ENCODE measurements around the gene HS3ST3B1.

HS3ST3B1 gene

GRCh38 chr17:14334276-14334840 lies 33.5 kb downstream of the HS3ST3B1 start:
- H3K4me3 ChIP-seq (replicated peaks; ENCODE audit: low read depth, low read length), result no peak overlapping the region
- DNase-seq (ENCODE audit: extremely low read depth, low read depth), result no peak
- TF ChIP-seq CTCF (IDR thresholded peaks at IDR 0.05; ENCODE audit: low read depth, low read length, missing control alignments), result no peak

GRCh38 chr17:14334919-14335318 lies 34.0 kb downstream of the HS3ST3B1 start:
- H3K4me3 ChIP-seq (replicated peaks; ENCODE audit: low read depth, low read length), result no peak overlapping the region
- TF ChIP-seq CTCF (IDR thresholded peaks at IDR 0.05; ENCODE audit: low read depth, low read length, missing control alignments), result no peak
- DNase-seq (ENCODE audit: extremely low read depth, low read depth), result no peak

GRCh38 chr17:14336418-14336817 lies 35.5 kb downstream of the HS3ST3B1 start:
- H3K4me3 ChIP-seq (replicated peaks; ENCODE audit: low read depth, low read length), result no peak overlapping the region
- DNase-seq (ENCODE audit: extremely low read depth, low read depth), result no peak
- no peak for TF ChIP-seq CTCF (IDR thresholded peaks at IDR 0.05; ENCODE audit: low read depth, low read length, missing control alignments)

- no peak for TF ChIP-seq CTCF (IDR thresholded peaks at IDR 0.05; ENCODE audit: low read depth, low read length, missing control alignments)
- no peak overlapping the region for H3K4me3 ChIP-seq (replicated peaks; ENCODE audit: low read depth, low read length)
- DNase-seq (ENCODE audit: extremely low read depth, low read depth), result no peak
Measured at GRCh38 chr17:14337596-14338079, 36.8 kb downstream of the HS3ST3B1 start.

- no peak for TF ChIP-seq CTCF (IDR thresholded peaks at IDR 0.05; ENCODE audit: low read depth, low read length, missing control alignments)
- no peak overlapping the region for H3K4me3 ChIP-seq (replicated peaks; ENCODE audit: low read depth, low read length)
- no peak for DNase-seq (ENCODE audit: extremely low read depth, low read depth)
Measured at GRCh38 chr17:14340857-14341754, 40.2 kb downstream of the HS3ST3B1 start.

GRCh38 chr17:14341866-14342265 lies 41.0 kb downstream of the HS3ST3B1 start:
- TF ChIP-seq CTCF (IDR thresholded peaks at IDR 0.05; ENCODE audit: low read depth, low read length, missing control alignments), result no peak
- no peak for DNase-seq (ENCODE audit: extremely low read depth, low read depth)

More at GRCh38 chr17:14341866-14342265, 41.0 kb downstream of the HS3ST3B1 start:
- H3K4me3 ChIP-seq (replicated peaks; ENCODE audit: low read depth, low read length), result no peak overlapping the region
